Measurements from ENCODE around the gene OSCP1. TPM values are rescaled to one million over a fixed set of nuclear protein-coding genes. Genes with fewer than 3 reads are reported as not detected.

Gene OSCP1
- polyA plus RNA-seq, 1 of the 3 experiments (the other 2 are of a cell fraction): 11.9 TPM

DNA sequence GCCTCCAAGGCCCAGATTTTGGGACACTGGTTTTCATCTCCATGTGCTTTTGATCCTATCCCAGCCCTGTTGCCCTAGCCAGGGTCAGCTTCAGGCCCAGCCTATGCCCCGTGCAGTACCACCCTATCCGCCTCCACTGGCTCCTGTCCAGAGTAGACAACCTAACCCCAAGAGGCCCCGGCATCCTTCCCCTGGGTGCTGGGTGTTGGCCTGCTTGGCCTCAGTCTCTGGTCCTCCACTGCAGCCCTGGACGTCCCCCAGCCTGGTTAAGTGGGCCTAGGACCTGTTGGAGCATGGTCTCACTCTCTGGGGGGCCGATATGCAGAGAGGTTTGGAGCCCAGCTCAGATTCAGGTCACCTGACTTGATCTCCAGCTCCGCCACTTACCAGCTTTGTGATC, 30.8 kb upstream of the OSCP1 start (continued):
- TF ChIP-seq, protein P1, sequence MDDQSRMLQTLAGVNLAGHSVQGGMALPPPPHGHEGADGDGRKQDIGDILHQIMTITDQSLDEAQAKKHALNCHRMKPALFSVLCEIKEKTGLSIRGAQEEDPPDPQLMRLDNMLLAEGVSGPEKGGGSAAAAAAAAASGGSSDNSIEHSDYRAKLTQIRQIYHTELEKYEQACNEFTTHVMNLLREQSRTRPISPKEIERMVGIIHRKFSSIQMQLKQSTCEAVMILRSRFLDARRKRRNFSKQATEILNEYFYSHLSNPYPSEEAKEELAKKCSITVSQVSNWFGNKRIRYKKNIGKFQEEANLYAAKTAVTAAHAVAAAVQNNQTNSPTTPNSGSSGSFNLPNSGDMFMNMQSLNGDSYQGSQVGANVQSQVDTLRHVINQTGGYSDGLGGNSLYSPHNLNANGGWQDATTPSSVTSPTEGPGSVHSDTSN (IDR thresholded peaks at IDR 0.05): no peak
- TF ChIP-seq, protein P2, sequence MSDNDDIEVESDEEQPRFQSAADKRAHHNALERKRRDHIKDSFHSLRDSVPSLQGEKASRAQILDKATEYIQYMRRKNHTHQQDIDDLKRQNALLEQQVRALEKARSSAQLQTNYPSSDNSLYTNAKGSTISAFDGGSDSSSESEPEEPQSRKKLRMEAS (IDR thresholded peaks at IDR 0.05; ENCODE audit: low read depth): no peak

DNA sequence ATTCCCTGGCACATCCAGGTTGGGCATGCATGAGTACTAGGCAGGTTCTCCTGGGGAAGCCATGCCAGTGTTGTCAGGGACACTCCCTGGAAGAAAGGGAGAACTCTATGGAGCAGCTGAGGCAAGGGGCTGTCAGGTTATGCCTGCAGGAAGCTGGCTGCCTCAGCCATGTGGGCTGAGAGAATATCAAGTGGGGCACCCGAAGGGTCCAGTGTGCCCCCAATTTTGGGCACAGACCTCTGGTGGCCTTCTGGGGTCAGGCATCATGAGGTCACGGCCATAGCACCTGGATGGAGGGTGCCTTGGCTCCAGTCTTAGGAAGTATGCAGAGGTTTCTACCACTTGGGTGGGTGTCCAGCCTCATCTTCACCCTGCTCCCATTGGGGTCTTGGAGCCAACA, 29.9 kb upstream of the OSCP1 start:
- no peaks in the 10 kb centered on the region for H3K27me3 ChIP-seq (ENCODE audit: insufficient read depth)
- H2AFZ ChIP-seq (ENCODE audit: low read depth): no peak overlapping the region
- no peaks in the 10 kb centered on the region for H3K9me3 ChIP-seq
- H3K9me2 ChIP-seq: no peaks in the 10 kb centered on the region
- 60% methylated on average over 1 of the region's 2 CpGs for WGBS (ENCODE audit: low lambda C conversion rate)
- no peak for DNase-seq
- CTCF ChIA-PET: interaction anchor here (4.4 kb wide), 1 partner anchor 36 kb away, joined by 21 read pairs; no protein-coding TSS in a partner anchor
- no peak overlapping the region for H3K4me2 ChIP-seq
- no peaks in the 10 kb centered on the region for H3F3A ChIP-seq (replicated peaks; ENCODE audit: insufficient read depth)
- no peaks in the 10 kb centered on the region for H3K36me3 ChIP-seq (replicated peaks in 1 of 2; ENCODE audit: control insufficient read depth in 1 of 2, insufficient read depth in 2 of 2, low read length in 1 of 2)
- H3K4me1 ChIP-seq (ENCODE audit: control insufficient read depth in 1 of 2, insufficient read depth in 2 of 2, low read depth in 1 of 2, low read length in 1 of 2): peaks cover 0 to 27% of the 10 kb centered on the region in 2 experiments; a peak in 1 of 4 replicates
- H3K9ac ChIP-seq: no peak overlapping the region
- no peaks in the 10 kb centered on the region for H4K20me1 ChIP-seq (ENCODE audit: insufficient read depth)
- POLR2A ChIA-PET: no interaction called here
- TF ChIP-seq, protein P3, sequence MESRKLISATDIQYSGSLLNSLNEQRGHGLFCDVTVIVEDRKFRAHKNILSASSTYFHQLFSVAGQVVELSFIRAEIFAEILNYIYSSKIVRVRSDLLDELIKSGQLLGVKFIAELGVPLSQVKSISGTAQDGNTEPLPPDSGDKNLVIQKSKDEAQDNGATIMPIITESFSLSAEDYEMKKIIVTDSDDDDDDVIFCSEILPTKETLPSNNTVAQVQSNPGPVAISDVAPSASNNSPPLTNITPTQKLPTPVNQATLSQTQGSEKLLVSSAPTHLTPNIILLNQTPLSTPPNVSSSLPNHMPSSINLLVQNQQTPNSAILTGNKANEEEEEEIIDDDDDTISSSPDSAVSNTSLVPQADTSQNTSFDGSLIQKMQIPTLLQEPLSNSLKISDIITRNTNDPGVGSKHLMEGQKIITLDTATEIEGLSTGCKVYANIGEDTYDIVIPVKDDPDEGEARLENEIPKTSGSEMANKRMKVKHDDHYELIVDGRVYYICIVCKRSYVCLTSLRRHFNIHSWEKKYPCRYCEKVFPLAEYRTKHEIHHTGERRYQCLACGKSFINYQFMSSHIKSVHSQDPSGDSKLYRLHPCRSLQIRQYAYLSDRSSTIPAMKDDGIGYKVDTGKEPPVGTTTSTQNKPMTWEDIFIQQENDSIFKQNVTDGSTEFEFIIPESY (IDR thresholded peaks at IDR 0.05; ENCODE audit: borderline replicate concordance, low read depth): no peak
- no peak for TF ChIP-seq NFIC (IDR thresholded peaks at IDR 0.05; ENCODE audit: borderline replicate concordance)
- TF ChIP-seq, protein P4, sequence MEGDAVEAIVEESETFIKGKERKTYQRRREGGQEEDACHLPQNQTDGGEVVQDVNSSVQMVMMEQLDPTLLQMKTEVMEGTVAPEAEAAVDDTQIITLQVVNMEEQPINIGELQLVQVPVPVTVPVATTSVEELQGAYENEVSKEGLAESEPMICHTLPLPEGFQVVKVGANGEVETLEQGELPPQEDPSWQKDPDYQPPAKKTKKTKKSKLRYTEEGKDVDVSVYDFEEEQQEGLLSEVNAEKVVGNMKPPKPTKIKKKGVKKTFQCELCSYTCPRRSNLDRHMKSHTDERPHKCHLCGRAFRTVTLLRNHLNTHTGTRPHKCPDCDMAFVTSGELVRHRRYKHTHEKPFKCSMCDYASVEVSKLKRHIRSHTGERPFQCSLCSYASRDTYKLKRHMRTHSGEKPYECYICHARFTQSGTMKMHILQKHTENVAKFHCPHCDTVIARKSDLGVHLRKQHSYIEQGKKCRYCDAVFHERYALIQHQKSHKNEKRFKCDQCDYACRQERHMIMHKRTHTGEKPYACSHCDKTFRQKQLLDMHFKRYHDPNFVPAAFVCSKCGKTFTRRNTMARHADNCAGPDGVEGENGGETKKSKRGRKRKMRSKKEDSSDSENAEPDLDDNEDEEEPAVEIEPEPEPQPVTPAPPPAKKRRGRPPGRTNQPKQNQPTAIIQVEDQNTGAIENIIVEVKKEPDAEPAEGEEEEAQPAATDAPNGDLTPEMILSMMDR (IDR thresholded peaks at IDR 0.05): no peak
- no peak for TF ChIP-seq RAD21 (IDR thresholded peaks at IDR 0.05; ENCODE audit: low read length)
- TF ChIP-seq, protein P2 (IDR thresholded peaks at IDR 0.05; ENCODE audit: low read depth): no peak
- TF ChIP-seq SIN3A (IDR thresholded peaks at IDR 0.05; ENCODE audit: borderline replicate concordance, low read depth, low read length): no peak
- TF ChIP-seq, protein P5, sequence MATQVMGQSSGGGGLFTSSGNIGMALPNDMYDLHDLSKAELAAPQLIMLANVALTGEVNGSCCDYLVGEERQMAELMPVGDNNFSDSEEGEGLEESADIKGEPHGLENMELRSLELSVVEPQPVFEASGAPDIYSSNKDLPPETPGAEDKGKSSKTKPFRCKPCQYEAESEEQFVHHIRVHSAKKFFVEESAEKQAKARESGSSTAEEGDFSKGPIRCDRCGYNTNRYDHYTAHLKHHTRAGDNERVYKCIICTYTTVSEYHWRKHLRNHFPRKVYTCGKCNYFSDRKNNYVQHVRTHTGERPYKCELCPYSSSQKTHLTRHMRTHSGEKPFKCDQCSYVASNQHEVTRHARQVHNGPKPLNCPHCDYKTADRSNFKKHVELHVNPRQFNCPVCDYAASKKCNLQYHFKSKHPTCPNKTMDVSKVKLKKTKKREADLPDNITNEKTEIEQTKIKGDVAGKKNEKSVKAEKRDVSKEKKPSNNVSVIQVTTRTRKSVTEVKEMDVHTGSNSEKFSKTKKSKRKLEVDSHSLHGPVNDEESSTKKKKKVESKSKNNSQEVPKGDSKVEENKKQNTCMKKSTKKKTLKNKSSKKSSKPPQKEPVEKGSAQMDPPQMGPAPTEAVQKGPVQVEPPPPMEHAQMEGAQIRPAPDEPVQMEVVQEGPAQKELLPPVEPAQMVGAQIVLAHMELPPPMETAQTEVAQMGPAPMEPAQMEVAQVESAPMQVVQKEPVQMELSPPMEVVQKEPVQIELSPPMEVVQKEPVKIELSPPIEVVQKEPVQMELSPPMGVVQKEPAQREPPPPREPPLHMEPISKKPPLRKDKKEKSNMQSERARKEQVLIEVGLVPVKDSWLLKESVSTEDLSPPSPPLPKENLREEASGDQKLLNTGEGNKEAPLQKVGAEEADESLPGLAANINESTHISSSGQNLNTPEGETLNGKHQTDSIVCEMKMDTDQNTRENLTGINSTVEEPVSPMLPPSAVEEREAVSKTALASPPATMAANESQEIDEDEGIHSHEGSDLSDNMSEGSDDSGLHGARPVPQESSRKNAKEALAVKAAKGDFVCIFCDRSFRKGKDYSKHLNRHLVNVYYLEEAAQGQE (IDR thresholded peaks at IDR 0.05; ENCODE audit: low read depth, low read length): no peak
- H3K79me2 ChIP-seq (ENCODE audit: insufficient read depth): no peaks in the 10 kb centered on the region
- H3K4me3 ChIP-seq (ENCODE audit: low read depth in 2 of 2, low read length in 1 of 2): no peak overlapping the region
- no peak overlapping the region for H3K27ac ChIP-seq (ENCODE audit: low read depth in 2 of 2, low read length in 1 of 2)

All from SK-N-SH (cell line).